ENCODE results near the gene RSRC1.
"Not testable (repeated sequence)": the region's sequence is repeated elsewhere in the genome, so short reads cannot be mapped to it uniquely, and the experiment has no call there.

Gene RSRC1

GRCh38 chr3:158329696-158330441 is 220.0 kb downstream of the RSRC1 start:
- DNase-seq (ENCODE audit: low read depth), result not testable (repeated sequence)

- DNase-seq (ENCODE audit: low read depth), result no peak
These were observed 221.0 kb downstream of the RSRC1 start for GRCh38 chr3:158330870-158331269.

GRCh38 chr3:158333736-158334135 is 223.8 kb downstream of the RSRC1 start:
- DNase-seq (ENCODE audit: low read depth), result no peak

- no peak for DNase-seq (ENCODE audit: low read depth)
These were observed 227.2 kb downstream of the RSRC1 start for GRCh38 chr3:158337110-158337509.

GRCh38 chr3:158339638-158340037 is 229.7 kb downstream of the RSRC1 start:
- DNase-seq (ENCODE audit: low read depth), result no peak

GRCh38 chr3:158340951-158341350 is 231.1 kb downstream of the RSRC1 start:
- DNase-seq (ENCODE audit: low read depth), result not testable (repeated sequence)

GRCh38 chr3:158347966-158348365 is 238.1 kb downstream of the RSRC1 start:
- DNase-seq (ENCODE audit: low read depth), result peak; percentile 10

GRCh38 chr3:158350971-158351370 is 241.1 kb downstream of the RSRC1 start:
- no peak for DNase-seq (ENCODE audit: low read depth)

GRCh38 chr3:158352551-158352950 is 242.7 kb downstream of the RSRC1 start:
- no peak for DNase-seq (ENCODE audit: low read depth)

GRCh38 chr3:158354713-158355112 is 244.8 kb downstream of the RSRC1 start:
- DNase-seq (ENCODE audit: low read depth), result no peak

- no peak for DNase-seq (ENCODE audit: low read depth)
These were observed 246.0 kb downstream of the RSRC1 start for GRCh38 chr3:158355623-158356588.

GRCh38 chr3:158359339-158359738 is 249.4 kb downstream of the RSRC1 start:
- DNase-seq (ENCODE audit: low read depth), result no peak

- no peak for DNase-seq (ENCODE audit: low read depth)
These were observed 251.0 kb downstream of the RSRC1 start for GRCh38 chr3:158360756-158361448.

GRCh38 chr3:158368271-158368670 is 258.4 kb downstream of the RSRC1 start:
- DNase-seq (ENCODE audit: low read depth), result no peak

GRCh38 chr3:158369279-158369678 is 259.4 kb downstream of the RSRC1 start:
- no peak for DNase-seq (ENCODE audit: low read depth)

GRCh38 chr3:158379517-158379916 is 269.6 kb downstream of the RSRC1 start:
- no peak for DNase-seq (ENCODE audit: low read depth)

GRCh38 chr3:158381262-158381868 is 271.5 kb downstream of the RSRC1 start:
- DNase-seq (ENCODE audit: low read depth), result no peak

- DNase-seq (ENCODE audit: low read depth), result no peak
These were observed 272.6 kb downstream of the RSRC1 start for GRCh38 chr3:158382479-158382878.

GRCh38 chr3:158384019-158384418 is 274.1 kb downstream of the RSRC1 start:
- no peak for DNase-seq (ENCODE audit: low read depth)

- DNase-seq (ENCODE audit: low read depth), result no peak
These were observed 285.5 kb downstream of the RSRC1 start for GRCh38 chr3:158395421-158395820.

GRCh38 chr3:158402590-158402989 is 292.7 kb downstream of the RSRC1 start:
- no peak for DNase-seq (ENCODE audit: low read depth)

GRCh38 chr3:158403013-158403412 is 293.1 kb downstream of the RSRC1 start:
- no peak for DNase-seq (ENCODE audit: low read depth)
